ENCODE data around the gene FPR2. TPM values are rescaled to one million over a fixed set of nuclear protein-coding genes. Genes with fewer than 3 reads are reported as not detected.

FPR2 gene
- total and polyA plus RNA-seq, 4 donors, result 0.15 to 4.1 (median 2.4) TPM

GRCh38 chr19:51743405-51743804 lies 17.6 kb upstream of the FPR2 start:
- H3K4me3 ChIP-seq (ENCODE audit: low read depth in 1 of 3, low read length in 3 of 3), result no peak overlapping the region
- no peak for DNase-seq (ENCODE audit: low spot score)
- TF ChIP-seq, protein P1, sequence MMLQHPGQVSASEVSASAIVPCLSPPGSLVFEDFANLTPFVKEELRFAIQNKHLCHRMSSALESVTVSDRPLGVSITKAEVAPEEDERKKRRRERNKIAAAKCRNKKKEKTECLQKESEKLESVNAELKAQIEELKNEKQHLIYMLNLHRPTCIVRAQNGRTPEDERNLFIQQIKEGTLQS (IDR thresholded peaks at IDR 0.05), result no peak
- TF ChIP-seq, protein P2, sequence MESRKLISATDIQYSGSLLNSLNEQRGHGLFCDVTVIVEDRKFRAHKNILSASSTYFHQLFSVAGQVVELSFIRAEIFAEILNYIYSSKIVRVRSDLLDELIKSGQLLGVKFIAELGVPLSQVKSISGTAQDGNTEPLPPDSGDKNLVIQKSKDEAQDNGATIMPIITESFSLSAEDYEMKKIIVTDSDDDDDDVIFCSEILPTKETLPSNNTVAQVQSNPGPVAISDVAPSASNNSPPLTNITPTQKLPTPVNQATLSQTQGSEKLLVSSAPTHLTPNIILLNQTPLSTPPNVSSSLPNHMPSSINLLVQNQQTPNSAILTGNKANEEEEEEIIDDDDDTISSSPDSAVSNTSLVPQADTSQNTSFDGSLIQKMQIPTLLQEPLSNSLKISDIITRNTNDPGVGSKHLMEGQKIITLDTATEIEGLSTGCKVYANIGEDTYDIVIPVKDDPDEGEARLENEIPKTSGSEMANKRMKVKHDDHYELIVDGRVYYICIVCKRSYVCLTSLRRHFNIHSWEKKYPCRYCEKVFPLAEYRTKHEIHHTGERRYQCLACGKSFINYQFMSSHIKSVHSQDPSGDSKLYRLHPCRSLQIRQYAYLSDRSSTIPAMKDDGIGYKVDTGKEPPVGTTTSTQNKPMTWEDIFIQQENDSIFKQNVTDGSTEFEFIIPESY (IDR thresholded peaks at IDR 0.05), result no peak
- TF ChIP-seq SP1 (IDR thresholded peaks at IDR 0.05) (no peak), EGR1 (IDR thresholded peaks at IDR 0.05; ENCODE audit: low read depth in 2 of 2) (no peak), RXRA (IDR thresholded peaks at IDR 0.05) (no peak), REST (IDR thresholded peaks at IDR 0.05) (no peak), YY1 (IDR thresholded peaks at IDR 0.05) (no peak), GABPA (IDR thresholded peaks at IDR 0.05 in 1 of 2, conservative IDR thresholded peaks at IDR 0.05 in 1 of 2) (no peak), NR2F2 (IDR thresholded peaks at IDR 0.05) (no peak), FOXA1 (IDR thresholded peaks at IDR 0.05) (no peak), CTCF (IDR thresholded peaks at IDR 0.05; ENCODE audit: low read depth, low read length, missing input control) (no peak), MAX (IDR thresholded peaks at IDR 0.05) (no peak), HNF4G (IDR thresholded peaks at IDR 0.05) (no peak), FOXA2 (IDR thresholded peaks at IDR 0.05) (no peak), HNF4A (conservative IDR thresholded peaks at IDR 0.05) (no peak), JUND (IDR thresholded peaks at IDR 0.05) (no peak)
- no peaks in the 10 kb centered on the region for H3K27me3 ChIP-seq (ENCODE audit: control insufficient read depth in 4 of 4, insufficient read depth in 4 of 4, low read length in 3 of 4)
- peaks cover 0 to 10% (median 5%) of the 10 kb centered on the region in 4 donors for H3K9me3 ChIP-seq (ENCODE audit: control insufficient read depth in 4 of 4, low read length in 3 of 4)
- no peaks in the 10 kb centered on the region for H3K36me3 ChIP-seq (ENCODE audit: control insufficient read depth in 4 of 4, insufficient read depth in 3 of 4, low read depth in 1 of 4, low read length in 3 of 4)
- 71% methylated on average over 3 of the region's 3 CpGs for WGBS
- H3K9ac ChIP-seq (ENCODE audit: low read depth in 1 of 2, low read length in 2 of 2), result no peak overlapping the region
- no peak overlapping the region for H3K27ac ChIP-seq (ENCODE audit: low read depth in 1 of 2, low read length in 2 of 2)
- H3K4me1 ChIP-seq (ENCODE audit: control insufficient read depth in 4 of 4, insufficient read depth in 4 of 4, low read length in 3 of 4), result no peaks in the 10 kb centered on the region

DNA sequence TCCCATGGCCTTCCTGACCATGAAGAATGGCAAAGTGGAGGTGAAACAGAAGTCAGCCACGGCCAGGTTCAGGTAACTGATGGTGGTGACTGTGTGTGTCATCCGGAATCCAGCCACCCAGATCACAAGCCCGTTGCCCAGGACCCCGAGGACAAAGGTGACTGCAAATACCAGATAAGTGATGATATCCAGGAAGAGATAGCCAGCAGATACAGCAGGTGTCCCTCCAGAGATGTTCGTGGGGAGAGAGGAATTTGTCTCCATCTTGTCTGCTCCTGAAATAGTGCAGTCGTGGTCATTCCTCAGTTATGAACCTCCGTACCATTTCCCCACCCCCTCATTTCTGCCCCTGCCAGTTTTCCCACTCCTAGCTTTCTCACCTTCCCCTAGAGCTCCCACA lies 14.2 kb upstream of the FPR2 start:
- DNase-seq (ENCODE audit: low spot score), result no peak
- no peak for TF ChIP-seq MAX (IDR thresholded peaks at IDR 0.05)
- TF ChIP-seq, protein P2 (IDR thresholded peaks at IDR 0.05), result no peak
- no peak for TF ChIP-seq HNF4G (IDR thresholded peaks at IDR 0.05)
- no peak overlapping the region for H3K4me3 ChIP-seq (ENCODE audit: low read depth in 1 of 3, low read length in 3 of 3)
- no peak overlapping the region for H3K27ac ChIP-seq (ENCODE audit: low read depth in 1 of 2, low read length in 2 of 2)
- WGBS, result 64% methylated on average over 7 of the region's 7 CpGs
- H3K27me3 ChIP-seq (ENCODE audit: control insufficient read depth in 4 of 4, insufficient read depth in 4 of 4, low read length in 3 of 4), result no peaks in the 10 kb centered on the region
- peaks cover 0 to 10% (median 5%) of the 10 kb centered on the region in 4 donors for H3K9me3 ChIP-seq (ENCODE audit: control insufficient read depth in 4 of 4, low read length in 3 of 4)
- no peak overlapping the region for H3K9ac ChIP-seq (ENCODE audit: low read depth in 1 of 2, low read length in 2 of 2)
- no peaks in the 10 kb centered on the region for H3K36me3 ChIP-seq (ENCODE audit: control insufficient read depth in 4 of 4, insufficient read depth in 3 of 4, low read depth in 1 of 4, low read length in 3 of 4)
- no peaks in the 10 kb centered on the region for H3K4me1 ChIP-seq (ENCODE audit: control insufficient read depth in 4 of 4, insufficient read depth in 4 of 4, low read length in 3 of 4)
